ENCODE measurements around the gene ARHGEF7.

ARHGEF7 gene

GRCh38 chr13:111219280-111219679 is 104.2 kb downstream of the ARHGEF7 start:
- no peak overlapping the region for H3K4me3 ChIP-seq (ENCODE audit: control insufficient read depth, low read depth, low read length)
- no peak for TF ChIP-seq CTCF (conservative IDR thresholded peaks at IDR 0.05; ENCODE audit: control insufficient read depth, insufficient read depth, low read depth, low read length)
- DNase-seq (ENCODE audit: low read depth) = peak; percentile 74

GRCh38 chr13:111219950-111220349 is 104.8 kb downstream of the ARHGEF7 start:
- DNase-seq (ENCODE audit: low read depth) = no peak
- no peak for TF ChIP-seq CTCF (conservative IDR thresholded peaks at IDR 0.05; ENCODE audit: control insufficient read depth, insufficient read depth, low read depth, low read length)
- no peak overlapping the region for H3K4me3 ChIP-seq (ENCODE audit: control insufficient read depth, low read depth, low read length)

GRCh38 chr13:111225166-111225565 is 110.1 kb downstream of the ARHGEF7 start:
- H3K4me3 ChIP-seq (ENCODE audit: control insufficient read depth, low read depth, low read length) = no peak overlapping the region
- no peak for DNase-seq (ENCODE audit: low read depth)
- no peak for TF ChIP-seq CTCF (conservative IDR thresholded peaks at IDR 0.05; ENCODE audit: control insufficient read depth, insufficient read depth, low read depth, low read length)

- no peak overlapping the region for H3K4me3 ChIP-seq (ENCODE audit: control insufficient read depth, low read depth, low read length)
- TF ChIP-seq CTCF (conservative IDR thresholded peaks at IDR 0.05; ENCODE audit: control insufficient read depth, insufficient read depth, low read depth, low read length) = no peak
- DNase-seq (ENCODE audit: low read depth) = no peak
Measured at GRCh38 chr13:111225810-111226546, 110.9 kb downstream of the ARHGEF7 start.

GRCh38 chr13:111227405-111227804 is 112.3 kb downstream of the ARHGEF7 start:
- DNase-seq (ENCODE audit: low read depth) = no peak
- H3K4me3 ChIP-seq (ENCODE audit: control insufficient read depth, low read depth, low read length) = no peak overlapping the region
- TF ChIP-seq CTCF (conservative IDR thresholded peaks at IDR 0.05; ENCODE audit: control insufficient read depth, insufficient read depth, low read depth, low read length) = no peak

GRCh38 chr13:111228262-111229144 is 113.4 kb downstream of the ARHGEF7 start:
- peak; percentile 75 for DNase-seq (ENCODE audit: low read depth)
- H3K4me3 ChIP-seq (ENCODE audit: control insufficient read depth, low read depth, low read length) = no peak overlapping the region
- no peak for TF ChIP-seq CTCF (conservative IDR thresholded peaks at IDR 0.05; ENCODE audit: control insufficient read depth, insufficient read depth, low read depth, low read length)
